ENCODE results near the gene ZNF516. TPM values are rescaled to one million over a fixed set of nuclear protein-coding genes. Genes with fewer than 3 reads are reported as not detected.

ZNF516 gene
- total and polyA plus RNA-seq, 2 of the 13 experiments (the other 11 are each of a cell fraction or from before 2014, with no cell fraction given) = 16.6 to 18.7 TPM

DNA sequence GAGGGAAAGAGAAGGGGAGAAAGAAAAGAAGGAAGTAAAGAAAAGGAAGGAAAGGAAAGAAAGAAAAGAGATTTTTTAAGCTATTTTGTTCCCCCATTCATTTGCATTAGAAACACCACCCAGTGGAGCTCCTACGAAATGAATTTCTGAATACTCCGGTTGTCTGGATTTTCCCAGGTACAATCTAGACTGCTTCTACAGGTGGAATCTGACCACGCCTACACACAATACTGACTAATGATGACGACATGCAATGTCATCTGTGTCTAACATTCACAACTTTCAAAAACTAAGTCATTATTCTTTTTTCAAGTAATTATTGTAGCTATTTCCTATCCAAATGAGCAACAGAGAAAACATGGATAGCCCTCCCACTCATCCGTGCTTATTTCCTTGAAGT, 121.7 kb downstream of the ZNF516 start (continued):
- TF ChIP-seq, protein P1, sequence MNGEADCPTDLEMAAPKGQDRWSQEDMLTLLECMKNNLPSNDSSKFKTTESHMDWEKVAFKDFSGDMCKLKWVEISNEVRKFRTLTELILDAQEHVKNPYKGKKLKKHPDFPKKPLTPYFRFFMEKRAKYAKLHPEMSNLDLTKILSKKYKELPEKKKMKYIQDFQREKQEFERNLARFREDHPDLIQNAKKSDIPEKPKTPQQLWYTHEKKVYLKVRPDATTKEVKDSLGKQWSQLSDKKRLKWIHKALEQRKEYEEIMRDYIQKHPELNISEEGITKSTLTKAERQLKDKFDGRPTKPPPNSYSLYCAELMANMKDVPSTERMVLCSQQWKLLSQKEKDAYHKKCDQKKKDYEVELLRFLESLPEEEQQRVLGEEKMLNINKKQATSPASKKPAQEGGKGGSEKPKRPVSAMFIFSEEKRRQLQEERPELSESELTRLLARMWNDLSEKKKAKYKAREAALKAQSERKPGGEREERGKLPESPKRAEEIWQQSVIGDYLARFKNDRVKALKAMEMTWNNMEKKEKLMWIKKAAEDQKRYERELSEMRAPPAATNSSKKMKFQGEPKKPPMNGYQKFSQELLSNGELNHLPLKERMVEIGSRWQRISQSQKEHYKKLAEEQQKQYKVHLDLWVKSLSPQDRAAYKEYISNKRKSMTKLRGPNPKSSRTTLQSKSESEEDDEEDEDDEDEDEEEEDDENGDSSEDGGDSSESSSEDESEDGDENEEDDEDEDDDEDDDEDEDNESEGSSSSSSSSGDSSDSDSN (CRISPR knock-in tag; IDR thresholded peaks at IDR 0.05) = no peak
- no peak for TF ChIP-seq ZNF547 (CRISPR knock-in tag; IDR thresholded peaks at IDR 0.05)

DNA sequence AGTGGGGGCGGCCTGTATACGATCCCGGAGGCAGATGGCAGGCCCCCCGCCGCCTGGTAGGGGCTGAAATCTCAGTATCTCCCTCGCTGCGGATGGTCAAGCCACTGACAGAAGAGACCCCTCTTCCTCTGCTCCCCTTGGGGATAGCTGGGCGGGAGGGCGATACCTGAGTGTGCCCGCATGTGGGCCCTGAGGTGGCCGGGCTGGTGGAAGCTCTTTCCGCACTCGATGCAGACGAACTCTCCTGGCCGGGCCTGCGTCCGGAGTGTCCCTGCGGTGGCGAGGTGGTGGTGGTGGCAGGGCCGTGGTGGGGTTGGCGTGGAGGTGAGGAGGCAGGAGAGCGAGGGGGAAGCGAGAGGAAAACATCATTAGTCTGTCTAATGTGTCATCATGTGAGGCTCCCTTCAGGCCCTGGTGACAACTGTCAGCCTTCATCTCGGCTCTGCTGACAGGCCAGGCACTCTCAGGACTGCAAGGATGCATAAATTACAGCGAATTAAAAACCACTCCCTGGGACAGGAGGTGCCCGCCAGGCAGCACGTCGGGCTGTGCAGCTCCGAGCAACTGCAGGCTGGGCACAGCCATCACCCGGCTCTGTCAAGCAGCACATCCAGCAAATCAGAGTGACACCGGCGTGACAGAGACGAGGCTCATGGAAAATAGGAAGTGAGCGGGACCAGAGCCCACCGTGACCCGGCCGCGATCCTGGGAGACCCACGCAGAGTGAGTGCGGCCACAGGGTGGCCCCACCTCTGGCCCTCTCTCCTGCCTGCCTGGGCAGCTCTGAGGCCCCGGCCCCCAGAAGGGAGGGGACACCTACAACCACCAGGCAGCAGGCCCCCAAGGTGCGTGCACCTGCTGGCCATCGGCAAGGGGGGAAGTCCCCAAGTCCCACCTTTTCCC, 123.5 kb downstream of the ZNF516 start:
- FAIRE-seq = no peak
- intact Hi-C loops (cut with micrococcal nuclease; ENCODE audit: unreplicated experiment) = no loop called here
- peaks cover 17% of the 10 kb centered on the region for H4K20me1 ChIP-seq (ENCODE audit: insufficient read depth, low read length)
- H3K27ac ChIP-seq (ENCODE audit: extremely low read length, insufficient read depth, low read length) = no peak overlapping the region
- H3K27me3 ChIP-seq (ENCODE audit: control insufficient read depth in 1 of 2, insufficient read depth in 2 of 2, low read length in 2 of 2) = no peaks in the 10 kb centered on the region
- peaks cover 19% of the 10 kb centered on the region for H3K79me2 ChIP-seq (ENCODE audit: insufficient read depth, low read length)
- no peak overlapping the region for H2AFZ ChIP-seq (ENCODE audit: low read length)
- H3K4me3 ChIP-seq (replicated peaks in 1 of 3; ENCODE audit: insufficient read depth in 1 of 3, low read depth in 2 of 3, low read length in 3 of 3) = no peak overlapping the region
- DNase-seq (ENCODE audit: low spot score) = no peak
- H3K4me1 ChIP-seq (ENCODE audit: insufficient read depth, low read length) = peaks cover 12% of the 10 kb centered on the region
- H3K9me3 ChIP-seq (ENCODE audit: low read length) = no peaks in the 10 kb centered on the region
- in situ Hi-C loops (cut with HindIII; ENCODE audit: extremely low pct_ligation_motif_present, low pct_unique_long_range_greater_than_20kb) = no loop called here
- WGBS (ENCODE audit: low lambda C conversion rate) = 96% methylated on average over 26 of the region's 43 CpGs
- no TSS peak for BruUV-seq (replicated peaks)
- TF ChIP-seq ZNF501 (CRISPR knock-in tag; IDR thresholded peaks at IDR 0.05) (no peak), ATF7 (IDR thresholded peaks at IDR 0.05) (no peak), ATF7 (CRISPR knock-in tag; IDR thresholded peaks at IDR 0.05) (no peak), ZMYM2 (CRISPR knock-in tag; IDR thresholded peaks at IDR 0.05) (no peak), AGO2 (optimal IDR thresholded peaks at IDR 0.05; ENCODE audit: low read depth, low read length) (peak; percentile 67)
- TF ChIP-seq, protein P2, sequence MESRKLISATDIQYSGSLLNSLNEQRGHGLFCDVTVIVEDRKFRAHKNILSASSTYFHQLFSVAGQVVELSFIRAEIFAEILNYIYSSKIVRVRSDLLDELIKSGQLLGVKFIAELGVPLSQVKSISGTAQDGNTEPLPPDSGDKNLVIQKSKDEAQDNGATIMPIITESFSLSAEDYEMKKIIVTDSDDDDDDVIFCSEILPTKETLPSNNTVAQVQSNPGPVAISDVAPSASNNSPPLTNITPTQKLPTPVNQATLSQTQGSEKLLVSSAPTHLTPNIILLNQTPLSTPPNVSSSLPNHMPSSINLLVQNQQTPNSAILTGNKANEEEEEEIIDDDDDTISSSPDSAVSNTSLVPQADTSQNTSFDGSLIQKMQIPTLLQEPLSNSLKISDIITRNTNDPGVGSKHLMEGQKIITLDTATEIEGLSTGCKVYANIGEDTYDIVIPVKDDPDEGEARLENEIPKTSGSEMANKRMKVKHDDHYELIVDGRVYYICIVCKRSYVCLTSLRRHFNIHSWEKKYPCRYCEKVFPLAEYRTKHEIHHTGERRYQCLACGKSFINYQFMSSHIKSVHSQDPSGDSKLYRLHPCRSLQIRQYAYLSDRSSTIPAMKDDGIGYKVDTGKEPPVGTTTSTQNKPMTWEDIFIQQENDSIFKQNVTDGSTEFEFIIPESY (CRISPR knock-in tag; IDR thresholded peaks at IDR 0.05) = no peak
- POLR2A ChIA-PET = no interaction called here
- CTCF ChIA-PET (ENCODE audit: low intra/inter-chr PET ratio, low total read pairs) = no interaction called here
- no peak overlapping the region for H3K4me2 ChIP-seq (ENCODE audit: low read depth, low read length)
- H3K36me3 ChIP-seq (replicated peaks in 1 of 2; ENCODE audit: control insufficient read depth in 1 of 2, insufficient read depth in 2 of 2, low read length in 2 of 2) = peaks cover 20 to 39% of the 10 kb centered on the region in 2 experiments
- H3K9ac ChIP-seq (ENCODE audit: insufficient read depth, low read depth, low read length) = no peak overlapping the region
- no peak for ATAC-seq
